Neuronal stem cell (in vitro differentiated cells): ENCODE data around the gene EBP.
A peak's percentile ranks its signal among the peaks of the same experiment; 100 is the strongest.

Source experiments
- DNase-seq: peaks from one replicate; pipeline ENCODE4 v3.0.0-alpha.2; 2013; ENCODE audit warnings: low spot score
- H2AFZ ChIP-seq: one replicate; pipeline ENCODE4 v1.6.1; 2013; ENCODE audit warnings: mild to moderate bottlenecking, low read length, inconsistent platforms
- H2AK5ac ChIP-seq: 2 replicates; pipeline ENCODE4 v1.6.1; 2013; ENCODE audit warnings: low read depth, mild to moderate bottlenecking, inconsistent platforms, low read length, moderate library complexity, mixed read lengths
- H2BK120ac ChIP-seq: 2 replicates; pipeline ENCODE4 v1.6.1; 2013; ENCODE audit warnings: low read depth, mild to moderate bottlenecking, inconsistent platforms, low read length, moderate library complexity, mixed read lengths
- H2BK12ac ChIP-seq: one replicate; pipeline ENCODE4 v1.6.1; 2013; ENCODE audit warnings: low read length, inconsistent platforms
- H2BK15ac ChIP-seq: 2 replicates; pipeline ENCODE4 v1.6.1; 2013; ENCODE audit warnings: mild to moderate bottlenecking, low read length, inconsistent platforms, mixed read lengths
- H2BK5ac ChIP-seq: one replicate; pipeline ENCODE4 v1.6.1; 2013; ENCODE audit warnings: inconsistent platforms, mild to moderate bottlenecking, low read length, moderate library complexity
- H3K14ac ChIP-seq: one replicate; pipeline ENCODE4 v1.6.1; 2013; ENCODE audit warnings: low read length, inconsistent platforms
- H3K18ac ChIP-seq: 2 replicates; pipeline ENCODE4 v1.6.1; 2013; ENCODE audit warnings: low read length, inconsistent platforms
- H3K23ac ChIP-seq: 2 replicates; pipeline ENCODE4 v1.6.1; 2013; ENCODE audit warnings: low read depth, mild to moderate bottlenecking, mixed read lengths, low read length, inconsistent platforms; ENCODE audit not compliant: poor library complexity
- H3K27ac ChIP-seq: replicated peaks from 3 replicates; pipeline ENCODE4 v1.5.1; 2013; ENCODE audit warnings: low read length, inconsistent platforms
- H3K27me3 ChIP-seq, 3 experiments: 2 replicates each; pipeline ENCODE4 v1.6.1; 2013; ENCODE audit warnings: low read length in 3 of 3, mild to moderate bottlenecking in 2 of 3, inconsistent platforms in 1 of 3, low read depth in 1 of 3, mixed read lengths in 1 of 3, moderate library complexity in 1 of 3; ENCODE audit not compliant: control insufficient read depth in 3 of 3, insufficient read depth in 3 of 3
- H3K36me3 ChIP-seq, 2 donors: replicated peaks in 1 of 2; 2 replicates each; pipeline ENCODE4 v1.6.1; 2013; ENCODE audit warnings: low read length in 2 of 2; ENCODE audit not compliant: control insufficient read depth in 2 of 2, insufficient read depth in 2 of 2
- H3K4ac ChIP-seq: 2 replicates; pipeline ENCODE4 v1.6.1; 2013; ENCODE audit warnings: inconsistent platforms, mild to moderate bottlenecking, low read length, moderate library complexity
- H3K4me1 ChIP-seq, 2 donors: 1 replicate in 1 of 2; 2 replicates in 1 of 2; pipeline ENCODE4 v1.6.1; 2013; ENCODE audit warnings: low read length in 2 of 2, low read depth in 1 of 2; ENCODE audit not compliant: control insufficient read depth in 2 of 2, insufficient read depth in 1 of 2
- H3K4me2 ChIP-seq: one replicate; pipeline ENCODE4 v1.6.1; 2013; ENCODE audit warnings: mild to moderate bottlenecking, low read length, inconsistent platforms; ENCODE audit not compliant: insufficient read depth, poor library complexity, severe bottlenecking
- H3K4me3 ChIP-seq, 2 donors: 2 replicates each; pipeline ENCODE4 v1.5.1; 2013; ENCODE audit warnings: low read length in 2 of 2, mild to moderate bottlenecking in 2 of 2, inconsistent platforms in 1 of 2, moderate library complexity in 1 of 2
- H3K79me1 ChIP-seq: one replicate; pipeline ENCODE4 v1.6.1; 2013; ENCODE audit warnings: low read depth, mild to moderate bottlenecking, inconsistent platforms, low read length, moderate library complexity
- H3K9ac ChIP-seq: one replicate; pipeline ENCODE4 v1.6.1; 2013; ENCODE audit warnings: mild to moderate bottlenecking, low read depth, low read length, inconsistent platforms; ENCODE audit not compliant: poor library complexity
- H3K9me3 ChIP-seq, 2 donors: replicated peaks in 1 of 2; 2 replicates each; pipeline versions ENCODE3 to v1.6.1; 2013; ENCODE audit warnings: low read length in 2 of 2, mild to moderate bottlenecking in 2 of 2, inconsistent platforms in 1 of 2, low read depth in 1 of 2, mixed read lengths in 1 of 2, moderate library complexity in 1 of 2; ENCODE audit not compliant: control insufficient read depth in 2 of 2, insufficient read depth in 1 of 2
- H4K8ac ChIP-seq: one replicate; pipeline ENCODE4 v1.6.1; 2013; ENCODE audit warnings: low read depth, mild to moderate bottlenecking, inconsistent platforms, low read length, moderate library complexity
- H4K91ac ChIP-seq: one replicate; pipeline ENCODE4 v1.6.1; 2013; ENCODE audit warnings: low read length, low read depth, mild to moderate bottlenecking, inconsistent platforms; ENCODE audit not compliant: poor library complexity
- WGBS, 2 donors: extraction: QIAGEN DNeasy Blood & Tissue Kit; methylation state at CpG; one replicate each; pipeline ENCODE4 v1.1.7; 2013; ENCODE audit warnings: missing lambda C conversion rate in 2 of 2, mixed read lengths in 1 of 2; ENCODE audit not compliant: insufficient read length in 2 of 2, insufficient replicate concordance in 1 of 2; ENCODE audit errors: extremely low coverage in 2 of 2; 5-methylcytosine and 5-hydroxymethylcytosine counted together

EBP gene

DNA sequence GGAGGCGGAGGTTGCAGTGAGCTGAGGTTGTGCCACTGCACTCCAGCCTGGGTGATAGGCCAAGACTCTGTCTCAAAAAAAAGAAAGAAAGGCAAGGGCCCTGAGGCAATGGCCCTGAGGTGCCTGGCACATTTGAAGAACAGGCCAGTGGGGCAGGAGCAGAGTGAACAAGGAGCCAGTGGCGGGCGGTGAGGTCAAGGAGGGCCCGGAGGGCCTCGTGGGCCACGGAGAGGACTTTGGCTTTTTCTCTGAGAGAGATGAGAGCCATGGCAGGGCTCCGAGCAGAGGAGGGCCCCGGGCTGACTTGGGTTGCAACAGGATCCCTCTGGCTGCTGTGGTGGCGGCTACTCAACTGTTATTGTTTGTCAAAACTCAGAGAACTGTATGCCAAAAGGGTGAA lies 32.3 kb upstream of the EBP start:
- no CpG with 5 or more reads among the region's 9 CpGs for WGBS, 2 donors
- Histone ChIP-seq H2AK5ac (no peak overlapping the region), H3K4me3 (no peak overlapping the region), H2AFZ (no peak overlapping the region), H2BK5ac (no peak overlapping the region), H3K27ac (no peak overlapping the region), H3K14ac (no peak overlapping the region), H3K4me2 (no peak overlapping the region), H3K23ac (no peak overlapping the region), H3K4me1 (no peaks in the 10 kb centered on the region), H3K36me3 (peaks cover 3 to 16% of the 10 kb centered on the region in 2 donors), H4K91ac (no peak overlapping the region), H3K79me1 (no peaks in the 10 kb centered on the region), H3K9me3 (no peaks in the 10 kb centered on the region), H2BK120ac (no peak overlapping the region), H3K9ac (no peak overlapping the region), H3K4ac (no peak overlapping the region), H3K27me3 (no peaks in the 10 kb centered on the region), H4K8ac (no peak overlapping the region), H2BK12ac (no peak overlapping the region), H3K18ac (no peak overlapping the region), H2BK15ac (no peak overlapping the region)
- no peak for DNase-seq

DNA sequence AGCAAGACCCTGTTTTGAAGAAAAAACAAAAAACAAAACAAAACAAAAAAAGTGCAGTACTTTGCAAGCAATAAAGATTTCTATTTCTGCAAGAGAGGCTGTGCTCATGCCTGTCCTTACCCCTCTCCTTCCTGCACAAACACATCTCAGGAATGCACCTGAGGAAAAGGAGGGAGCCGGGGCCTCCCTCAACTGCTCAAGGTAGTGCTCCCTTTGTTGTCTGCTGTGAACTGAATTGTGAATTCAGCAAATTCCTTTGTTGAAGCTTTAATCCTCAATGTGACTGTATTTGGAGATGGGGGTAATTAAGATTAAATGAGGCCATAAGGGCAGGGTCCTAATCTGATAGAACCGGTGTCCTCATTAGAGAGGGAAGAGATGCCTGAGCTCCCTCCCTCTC lies 31.7 kb upstream of the EBP start:
- no peak overlapping the region for H2AK5ac ChIP-seq
- no peak for DNase-seq
- H4K91ac ChIP-seq: no peak overlapping the region

DNA sequence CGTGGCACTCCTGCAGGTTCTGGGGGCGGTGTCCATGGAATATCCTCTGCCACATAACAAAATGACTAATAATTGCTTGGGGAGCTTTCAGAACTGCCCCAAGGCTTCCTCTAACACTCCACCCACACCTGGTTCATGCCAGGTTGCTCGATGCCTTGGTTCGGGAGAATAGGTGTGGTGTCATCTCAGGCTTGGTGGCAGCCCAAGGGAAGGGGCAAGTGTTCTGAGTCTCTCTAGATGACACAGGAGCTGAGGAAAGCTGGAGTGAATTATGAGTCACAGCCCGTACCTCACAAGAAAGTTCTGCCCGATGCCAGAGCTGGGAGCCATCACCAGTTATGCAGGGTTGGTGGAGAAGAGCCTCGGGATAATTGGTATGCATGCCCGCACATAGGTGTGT lies 30.9 kb upstream of the EBP start:
- Histone ChIP-seq H2BK5ac (no peak overlapping the region), H3K27ac (no peak overlapping the region), H3K27me3 (no peaks in the 10 kb centered on the region), H3K23ac (no peak overlapping the region), H4K91ac (no peak overlapping the region), H3K36me3 (peaks cover 3 to 8% of the 10 kb centered on the region in 2 donors), H2AK5ac (no peak overlapping the region), H3K9me3 (no peaks in the 10 kb centered on the region), H4K8ac (no peak overlapping the region), H2AFZ (no peak overlapping the region), H3K4me3 (no peak overlapping the region), H3K4me1 (no peaks in the 10 kb centered on the region), H3K4ac (no peak overlapping the region), H3K9ac (no peak overlapping the region), H3K18ac (no peak overlapping the region), H3K4me2 (no peak overlapping the region), H2BK120ac (no peak overlapping the region), H2BK15ac (no peak overlapping the region), H2BK12ac (no peak overlapping the region), H3K14ac (no peak overlapping the region), H3K79me1 (no peaks in the 10 kb centered on the region)
- no peak for DNase-seq
- no CpG with 5 or more reads among the region's 8 CpGs for WGBS, 2 donors

More for the DNA sequence above, 31.7 kb upstream of the EBP start:
- Histone ChIP-seq H3K23ac (no peak overlapping the region), H4K8ac (no peak overlapping the region), H2AFZ (no peak overlapping the region), H3K4me2 (no peak overlapping the region), H2BK120ac (no peak overlapping the region), H3K14ac (no peak overlapping the region), H3K9ac (no peak overlapping the region), H3K27me3 (no peaks in the 10 kb centered on the region), H3K27ac (no peak overlapping the region), H2BK15ac (no peak overlapping the region), H3K36me3 (peaks cover 3 to 12% of the 10 kb centered on the region in 2 donors), H2BK5ac (no peak overlapping the region), H3K4me3 (no peak overlapping the region), H2BK12ac (no peak overlapping the region), H3K18ac (no peak overlapping the region), H3K79me1 (no peaks in the 10 kb centered on the region), H3K4me1 (no peaks in the 10 kb centered on the region), H3K9me3 (no peaks in the 10 kb centered on the region), H3K4ac (no peak overlapping the region)
- WGBS, 2 donors: no CpG with 5 or more reads among the region's 2 CpGs

DNA sequence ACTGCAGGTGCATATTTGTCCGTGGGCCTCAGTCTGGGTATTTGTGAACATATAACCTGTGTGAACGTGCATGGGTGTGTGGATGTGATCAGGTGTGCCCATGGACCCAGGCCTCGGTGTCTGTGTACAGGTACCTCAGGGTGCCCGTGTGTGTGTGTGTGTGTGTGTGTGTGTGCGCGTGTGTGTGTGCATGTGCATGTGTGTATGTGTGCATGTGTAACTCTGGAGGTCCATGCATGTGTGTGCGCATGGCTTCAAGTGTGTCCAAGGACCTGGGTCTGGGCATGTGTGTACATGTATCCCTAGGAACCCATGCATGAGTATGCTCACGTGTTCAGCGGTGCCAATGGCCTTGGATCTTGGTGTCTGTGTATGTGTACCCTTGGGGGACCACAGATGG lies 29.8 kb upstream of the EBP start:
- Histone ChIP-seq H3K4me1 (no peaks in the 10 kb centered on the region), H3K4me3 (no peak overlapping the region), H3K27me3 (no peaks in the 10 kb centered on the region), H3K23ac (no peak overlapping the region), H4K8ac (no peak overlapping the region), H3K14ac (no peak overlapping the region), H2AK5ac (no peak overlapping the region), H2BK12ac (no peak overlapping the region), H3K18ac (no peak overlapping the region), H4K91ac (no peak overlapping the region), H3K36me3 (peaks cover 3 to 8% of the 10 kb centered on the region in 2 donors), H2BK120ac (no peak overlapping the region), H2BK5ac (no peak overlapping the region), H3K9me3 (no peaks in the 10 kb centered on the region), H3K4ac (no peak overlapping the region), H3K4me2 (no peak overlapping the region), H2BK15ac (no peak overlapping the region), H2AFZ (no peak overlapping the region), H3K79me1 (no peaks in the 10 kb centered on the region), H3K27ac (no peak overlapping the region), H3K9ac (peak overlapping the region; percentile 4)
- no peak for DNase-seq
- no CpG with 5 or more reads among the region's 9 CpGs for WGBS, 2 donors
